ENCODE results near the gene SRF. TPM values are rescaled to one million over a fixed set of nuclear protein-coding genes. Genes with fewer than 3 reads are reported as not detected.

Gene SRF
- total RNA-seq, 1 experiment from 2014 or later, result 16.4 TPM

- DNase-seq (ENCODE audit: extremely low read depth, low read depth), result no peak
Measured at GRCh38 chr6:43181621-43181941, 10.5 kb downstream of the SRF start.

GRCh38 chr6:43181942-43182860 is 11.1 kb downstream of the SRF start, which contains the start of gene CUL9:
CUL9 (plus strand) TSS chr6:43182196; CDS start chr6:43184311, 2,115 bp downstream.
- peak; percentile 47 for DNase-seq (ENCODE audit: extremely low read depth, low read depth)

GRCh38 chr6:43183441-43183840 is 12.4 kb downstream of the SRF start:
- no peak for DNase-seq (ENCODE audit: extremely low read depth, low read depth)

- no peak for DNase-seq (ENCODE audit: extremely low read depth, low read depth)
Measured at GRCh38 chr6:43184268-43184985, 13.4 kb downstream of the SRF start.

- no peak for DNase-seq (ENCODE audit: extremely low read depth, low read depth)
Measured at GRCh38 chr6:43185391-43185985, 14.4 kb downstream of the SRF start.

GRCh38 chr6:43186019-43186418 is 14.9 kb downstream of the SRF start:
- DNase-seq (ENCODE audit: extremely low read depth, low read depth), result no peak

- DNase-seq (ENCODE audit: extremely low read depth, low read depth), result no peak
Measured at GRCh38 chr6:43186706-43187105, 15.6 kb downstream of the SRF start.

GRCh38 chr6:43187821-43188220 is 16.8 kb downstream of the SRF start:
- no peak for DNase-seq (ENCODE audit: extremely low read depth, low read depth)

- DNase-seq (ENCODE audit: extremely low read depth, low read depth), result no peak
Measured at GRCh38 chr6:43188426-43188825, 17.4 kb downstream of the SRF start.

GRCh38 chr6:43189776-43190304 is 18.8 kb downstream of the SRF start:
- DNase-seq (ENCODE audit: extremely low read depth, low read depth), result no peak

GRCh38 chr6:43192911-43193310 is 21.8 kb downstream of the SRF start:
- DNase-seq (ENCODE audit: extremely low read depth, low read depth), result no peak

- DNase-seq (ENCODE audit: extremely low read depth, low read depth), result no peak
Measured at GRCh38 chr6:43193929-43194328, 22.9 kb downstream of the SRF start.

GRCh38 chr6:43196337-43196736 is 25.3 kb downstream of the SRF start:
- DNase-seq (ENCODE audit: extremely low read depth, low read depth), result no peak

- no peak for DNase-seq (ENCODE audit: extremely low read depth, low read depth)
Measured at GRCh38 chr6:43199912-43200311, 28.8 kb downstream of the SRF start.

GRCh38 chr6:43200541-43200940 is 29.5 kb downstream of the SRF start:
- no peak for DNase-seq (ENCODE audit: extremely low read depth, low read depth)

GRCh38 chr6:43202451-43202850 is 31.4 kb downstream of the SRF start:
- no peak for DNase-seq (ENCODE audit: extremely low read depth, low read depth)

- DNase-seq (ENCODE audit: extremely low read depth, low read depth), result no peak
Measured at GRCh38 chr6:43203029-43203717, 32.1 kb downstream of the SRF start.

GRCh38 chr6:43203718-43204095 is 32.6 kb downstream of the SRF start:
- DNase-seq (ENCODE audit: extremely low read depth, low read depth), result no peak

GRCh38 chr6:43204271-43205105 is 33.4 kb downstream of the SRF start:
- DNase-seq (ENCODE audit: extremely low read depth, low read depth), result no peak

- DNase-seq (ENCODE audit: extremely low read depth, low read depth), result no peak
Measured at GRCh38 chr6:43205849-43206248, 34.8 kb downstream of the SRF start.

Data from NCI-H460 (cell line).